ENCODE results near the gene SSBP4. TPM values are rescaled to one million over a fixed set of nuclear protein-coding genes. Genes with fewer than 3 reads are reported as not detected.

The SSBP4 gene
- total and polyA plus RNA-seq, 2 donors (not counting 1 experiment from before 2014, with no cell fraction given), result 37.0 to 64.2 TPM

DNA sequence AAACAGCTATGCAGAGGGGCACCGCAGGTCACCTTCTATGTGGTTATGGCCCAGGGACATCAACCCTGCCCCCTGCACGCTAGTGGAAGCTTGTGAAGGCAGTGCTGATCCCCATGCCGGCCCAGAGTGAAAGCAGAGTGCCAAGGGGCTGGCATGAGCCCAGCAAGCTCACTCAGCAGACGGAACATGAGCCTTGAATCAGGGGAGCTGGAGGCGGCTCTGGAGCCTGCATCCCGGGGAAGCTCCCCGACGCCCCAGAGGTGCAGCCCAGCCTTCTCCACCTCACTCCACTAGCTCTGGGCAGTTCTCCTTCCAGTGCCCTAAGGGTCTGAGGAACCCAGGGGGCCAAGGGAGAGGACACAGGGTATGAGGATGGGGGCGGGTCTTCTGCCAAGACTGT lies 37.8 kb downstream of the SSBP4 start:
- no peaks in the 10 kb centered on the region for H3K27me3 ChIP-seq (replicated peaks in 1 of 4; ENCODE audit: control extremely low read depth in 1 of 4, control insufficient read depth in 3 of 4, insufficient read depth in 4 of 4, low read length in 3 of 4)
- ATAC-seq (ENCODE audit: low read depth) (no peak), DNase-seq (no peak)
- ChIA-PET POLR2A (no interaction called here), CTCF (interaction anchor here (0.5 to 1.0 kb wide), 5 partner anchors 8 to 406 kb away, joined by 3 to 4 read pairs (median 3); no protein-coding TSS in a partner anchor)
- WGBS (ENCODE audit: insufficient coverage), result 88% methylated on average over 7 of the region's 9 CpGs
- H2AFZ ChIP-seq (ENCODE audit: insufficient read depth, low read depth, low read length, poor library complexity, severe bottlenecking), result no peak overlapping the region
- no peaks in the 10 kb centered on the region for H3K9me3 ChIP-seq (ENCODE audit: control extremely low read depth in 1 of 3, control insufficient read depth in 2 of 3, insufficient read depth in 1 of 3, low read length in 2 of 3)
- Mint-ChIP-seq H3K27me3 (no peaks in the 10 kb centered on the region), H3K4me3 (no peak overlapping the region), H3K9me3 (ENCODE audit: insufficient read depth) (no peaks in the 10 kb centered on the region), H3K27ac (no peak overlapping the region), H3K4me1 (no peaks in the 10 kb centered on the region)
- peaks cover 8% of the 10 kb centered on the region for H3K79me2 ChIP-seq (ENCODE audit: control insufficient read depth, insufficient read depth, low read length)
- peaks cover 0 to 55% of the 10 kb centered on the region in 2 experiments for H3K36me3 ChIP-seq (replicated peaks in 1 of 2; ENCODE audit: control extremely low read depth in 1 of 2, control insufficient read depth in 1 of 2, extremely low read depth in 1 of 2, insufficient read depth in 2 of 2, low read length in 1 of 2)
- no peak overlapping the region for H3K4me3 ChIP-seq (ENCODE audit: control extremely low read depth in 1 of 5, extremely low read depth in 1 of 5, insufficient read depth in 1 of 5, low read depth in 2 of 5, low read length in 4 of 5)
- H4K20me1 ChIP-seq (ENCODE audit: control insufficient read depth, insufficient read depth, low read length, poor library complexity, severe bottlenecking), result peaks cover 20% of the 10 kb centered on the region
- no peaks in the 10 kb centered on the region for H3K4me1 ChIP-seq (ENCODE audit: control insufficient read depth in 2 of 2, insufficient read depth in 2 of 2, low read length in 2 of 2)
- no peak overlapping the region for H3K27ac ChIP-seq (ENCODE audit: low read length in 2 of 2)
- H3K9ac ChIP-seq (ENCODE audit: low read length), result no peak overlapping the region
- no peak overlapping the region for H3K4me2 ChIP-seq (replicated peaks; ENCODE audit: low read depth, low read length, poor library complexity, severe bottlenecking)
- intact Hi-C loops (cut with micrococcal nuclease), result no loop called here
- TF ChIP-seq EZH2 (IDR thresholded peaks at IDR 0.05; ENCODE audit: borderline replicate concordance, insufficient read depth, low read depth, low read length, poor library complexity, severe bottlenecking), result no peak
- TF ChIP-seq, protein P1, sequence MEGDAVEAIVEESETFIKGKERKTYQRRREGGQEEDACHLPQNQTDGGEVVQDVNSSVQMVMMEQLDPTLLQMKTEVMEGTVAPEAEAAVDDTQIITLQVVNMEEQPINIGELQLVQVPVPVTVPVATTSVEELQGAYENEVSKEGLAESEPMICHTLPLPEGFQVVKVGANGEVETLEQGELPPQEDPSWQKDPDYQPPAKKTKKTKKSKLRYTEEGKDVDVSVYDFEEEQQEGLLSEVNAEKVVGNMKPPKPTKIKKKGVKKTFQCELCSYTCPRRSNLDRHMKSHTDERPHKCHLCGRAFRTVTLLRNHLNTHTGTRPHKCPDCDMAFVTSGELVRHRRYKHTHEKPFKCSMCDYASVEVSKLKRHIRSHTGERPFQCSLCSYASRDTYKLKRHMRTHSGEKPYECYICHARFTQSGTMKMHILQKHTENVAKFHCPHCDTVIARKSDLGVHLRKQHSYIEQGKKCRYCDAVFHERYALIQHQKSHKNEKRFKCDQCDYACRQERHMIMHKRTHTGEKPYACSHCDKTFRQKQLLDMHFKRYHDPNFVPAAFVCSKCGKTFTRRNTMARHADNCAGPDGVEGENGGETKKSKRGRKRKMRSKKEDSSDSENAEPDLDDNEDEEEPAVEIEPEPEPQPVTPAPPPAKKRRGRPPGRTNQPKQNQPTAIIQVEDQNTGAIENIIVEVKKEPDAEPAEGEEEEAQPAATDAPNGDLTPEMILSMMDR (IDR thresholded peaks at IDR 0.05), result no peak

DNA sequence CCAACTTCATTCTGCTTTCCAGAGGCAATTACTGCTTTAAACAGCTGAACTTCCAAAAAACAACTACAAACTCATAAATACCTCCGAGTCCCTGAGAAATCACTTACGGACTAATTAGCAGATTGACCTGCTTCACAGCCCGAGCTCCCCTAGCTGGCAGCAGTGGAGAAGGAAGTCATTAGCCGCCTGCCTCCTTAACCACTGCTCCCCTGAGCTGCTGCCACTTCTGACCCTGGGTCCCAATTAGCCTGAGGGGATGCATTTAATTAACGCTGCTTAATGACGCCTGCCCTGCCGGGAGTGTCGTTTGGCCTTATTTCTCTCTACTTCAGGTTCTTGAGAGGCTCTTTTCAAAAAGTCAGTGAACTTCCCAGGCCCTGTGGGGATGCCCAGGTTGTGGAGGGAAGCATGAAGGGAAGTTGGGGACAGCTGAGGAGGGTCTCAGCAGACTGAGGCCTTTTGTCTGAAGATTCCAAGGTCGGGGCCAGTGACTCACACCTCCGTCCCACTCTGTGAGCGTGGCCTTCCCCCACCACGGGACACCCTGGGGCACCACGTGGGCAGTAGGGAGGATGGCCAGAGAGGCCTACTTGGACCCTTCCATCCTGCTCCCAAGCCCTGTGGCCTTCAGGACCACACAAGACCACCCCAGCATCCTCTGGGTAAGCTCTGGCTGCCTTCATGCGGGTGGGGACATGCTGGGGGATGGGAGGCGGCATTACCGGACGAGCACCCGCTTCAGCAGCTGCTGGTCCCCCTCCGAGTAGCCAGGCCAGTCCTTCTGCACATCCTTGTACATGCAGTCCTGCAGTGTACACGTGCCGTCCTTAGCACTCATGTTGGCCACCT lies 38.5 kb downstream of the SSBP4 start:
- H3K4me3 ChIP-seq (ENCODE audit: control extremely low read depth in 1 of 5, extremely low read depth in 1 of 5, insufficient read depth in 1 of 5, low read depth in 2 of 5, low read length in 4 of 5), result no peak overlapping the region
- POLR2A ChIA-PET, result no interaction called here
- H3K27ac ChIP-seq (ENCODE audit: low read length in 2 of 2), result no peak overlapping the region
- H4K20me1 ChIP-seq (ENCODE audit: control insufficient read depth, insufficient read depth, low read length, poor library complexity, severe bottlenecking), result peaks cover 20% of the 10 kb centered on the region
- H3K4me2 ChIP-seq (replicated peaks; ENCODE audit: low read depth, low read length, poor library complexity, severe bottlenecking), result no peak overlapping the region
- CTCF ChIA-PET, result interaction anchor here (0.6 to 1.1 kb wide), 4 partner anchors 9 to 531 kb away, joined by 3 to 4 read pairs (median 3); no protein-coding TSS in a partner anchor
- intact Hi-C loops (cut with micrococcal nuclease), result no loop called here
- no peaks in the 10 kb centered on the region for H3K4me1 Mint-ChIP-seq
- DNase-seq (no peak), ATAC-seq (ENCODE audit: low read depth) (no peak)
- H3K27ac Mint-ChIP-seq, result no peak overlapping the region
- H3K9me3 Mint-ChIP-seq (ENCODE audit: insufficient read depth), result no peaks in the 10 kb centered on the region
- TF ChIP-seq, protein P1 (IDR thresholded peaks at IDR 0.05), result no peak
- TF ChIP-seq EZH2 (IDR thresholded peaks at IDR 0.05; ENCODE audit: borderline replicate concordance, insufficient read depth, low read depth, low read length, poor library complexity, severe bottlenecking), result no peak
- WGBS (ENCODE audit: insufficient coverage), result 95% methylated on average over 21 of the region's 21 CpGs
- no peak overlapping the region for H3K9ac ChIP-seq (ENCODE audit: low read length)
- no peaks in the 10 kb centered on the region for H3K27me3 ChIP-seq (replicated peaks in 1 of 4; ENCODE audit: control extremely low read depth in 1 of 4, control insufficient read depth in 3 of 4, insufficient read depth in 4 of 4, low read length in 3 of 4)
- no peaks in the 10 kb centered on the region for H3K9me3 ChIP-seq (ENCODE audit: control extremely low read depth in 1 of 3, control insufficient read depth in 2 of 3, insufficient read depth in 1 of 3, low read length in 2 of 3)
- H3K79me2 ChIP-seq (ENCODE audit: control insufficient read depth, insufficient read depth, low read length), result peaks cover 8% of the 10 kb centered on the region
- no peak overlapping the region for H2AFZ ChIP-seq (ENCODE audit: insufficient read depth, low read depth, low read length, poor library complexity, severe bottlenecking)
- H3K36me3 ChIP-seq (replicated peaks in 1 of 2; ENCODE audit: control extremely low read depth in 1 of 2, control insufficient read depth in 1 of 2, extremely low read depth in 1 of 2, insufficient read depth in 2 of 2, low read length in 1 of 2), result peaks cover 0 to 55% of the 10 kb centered on the region in 2 experiments
- no peaks in the 10 kb centered on the region for H3K27me3 Mint-ChIP-seq
- no peak overlapping the region for H3K4me3 Mint-ChIP-seq
- H3K4me1 ChIP-seq (ENCODE audit: control insufficient read depth in 2 of 2, insufficient read depth in 2 of 2, low read length in 2 of 2), result no peaks in the 10 kb centered on the region
